K562 (cell line): ENCODE data around the gene FRRS1. TPM values are rescaled to one million over a fixed set of nuclear protein-coding genes. Genes with fewer than 3 reads are reported as not detected.

ENCODE experiments used
- BCOR ChIP-seq: fragments of 450-650 bp; IDR thresholded peaks from 2 replicates; pipeline ENCODE4 v1.6.1; 2016
- CBFA2T2 ChIP-seq: fragments of 450-650 bp; conservative IDR thresholded peaks from 2 replicates; pipeline ENCODE4 v1.6.1; 2017; ENCODE audit warnings: mild to moderate bottlenecking
- CC2D1A ChIP-seq: fragments of 450-650 bp; IDR thresholded peaks from 2 replicates; pipeline ENCODE4 v1.6.1; 2017; ENCODE audit warnings: mild to moderate bottlenecking
- CREM ChIP-seq: IDR thresholded peaks from 2 replicates; pipeline ENCODE4 v1.6.1; 2014; ENCODE audit warnings: antibody characterized with exemption, low read depth
- E4F1 ChIP-seq: fragments of 250-450 bp; sonication (Bioruptor Pico); IDR thresholded peaks from 2 replicates; pipeline ENCODE4 v1.5.0; 2021; ENCODE audit warnings: mild to moderate bottlenecking, borderline replicate concordance
- FOSL1 ChIP-seq: fragments of 200-800 bp; sonication (Bioruptor generic); conservative IDR thresholded peaks from 2 replicates; pipeline ENCODE4 v1.6.1; 2016; ENCODE audit warnings: missing genetic modification characterization, missing compliant biosample characterization
- FOXK1 ChIP-seq: sonication (generic); formaldehyde crosslinking; IDR thresholded peaks from 2 replicates; pipeline ENCODE4 v1.8.0; 2022; ENCODE audit warnings: missing genetic modification reagents, mild to moderate bottlenecking, borderline replicate concordance
- FOXM1 ChIP-seq, 2 experiments: fragments of 450-650 bp in 1 of 2; sonication (generic) in 1 of 2; formaldehyde crosslinking in 1 of 2; IDR thresholded peaks; 2 replicates each; pipeline versions ENCODE4 v1.6.1 to v1.9.0; 2017 to 2022; ENCODE audit warnings: low read depth in 2 of 2, mild to moderate bottlenecking in 2 of 2, missing genetic modification reagents in 1 of 2, moderate library complexity in 1 of 2
- GABPA ChIP-seq: fragments of 200-800 bp; sonication (Bioruptor generic); conservative IDR thresholded peaks from 2 replicates; pipeline ENCODE4 v1.6.1; 2016; ENCODE audit warnings: low read depth, missing genetic modification characterization, missing compliant biosample characterization
- GATA2 ChIP-seq: sonication (generic); formaldehyde crosslinking; IDR thresholded peaks from 2 replicates; pipeline ENCODE4 v1.4.0; 2020; ENCODE audit warnings: mild to moderate bottlenecking, missing genetic modification reagents
- KDM4B ChIP-seq, 2 experiments: fragments of 450-650 bp in 1 of 2; sonication (generic) in 1 of 2; IDR thresholded peaks; 2 replicates each; pipeline ENCODE4 v1.6.1; 2016 to 2017; ENCODE audit warnings: borderline replicate concordance in 2 of 2, antibody characterized with exemption in 1 of 2, low read depth in 1 of 2, mild to moderate bottlenecking in 1 of 2
- MNT ChIP-seq, 2 experiments: fragments of 450-650 bp; conservative IDR thresholded peaks; 2 replicates each; pipeline ENCODE4 v1.6.1; 2017; ENCODE audit warnings: mild to moderate bottlenecking in 2 of 2, moderate library complexity in 2 of 2
- NFYB ChIP-seq: IDR thresholded peaks from 2 replicates; pipeline ENCODE4 v1.6.1; 2011; ENCODE audit warnings: mild to moderate bottlenecking, moderate library complexity; ENCODE audit not compliant: insufficient read length; ENCODE audit errors: extremely low read depth
- NUFIP1 ChIP-seq: fragments of 450-650 bp; IDR thresholded peaks from 2 replicates; pipeline ENCODE4 v1.6.1; 2018; ENCODE audit not compliant: partially characterized antibody
- RCOR1 ChIP-seq, 2 experiments: IDR thresholded peaks; 2 replicates each; pipeline ENCODE4 v1.6.1; 2012; ENCODE audit warnings: low read depth in 2 of 2, low read length in 2 of 2, borderline replicate concordance in 1 of 2, improper control_type of control experiment in 1 of 2
- RFX1 ChIP-seq: fragments of 450-650 bp; IDR thresholded peaks from 2 replicates; pipeline ENCODE4 v1.6.1; 2016; ENCODE audit warnings: mild to moderate bottlenecking, moderate library complexity
- SAP30 ChIP-seq: fragments of 200-600 bp; sonication (generic); IDR thresholded peaks from 2 replicates; pipeline ENCODE4 v1.6.1; 2012; ENCODE audit warnings: borderline replicate concordance, low read depth, mild to moderate bottlenecking, moderate library complexity, low read length, control low read depth, inconsistent platforms; ENCODE audit not compliant: insufficient read depth, poor library complexity, severe bottlenecking
- SMARCA5 ChIP-seq: fragments of 450-650 bp; IDR thresholded peaks from 2 replicates; pipeline ENCODE4 v1.6.1; 2016
- ZNF785 ChIP-seq: fragments of 250-450 bp; sonication (Bioruptor Pico); IDR thresholded peaks from 2 replicates; pipeline ENCODE4 v1.4.0; 2020; ENCODE audit warnings: mild to moderate bottlenecking
- ZNF79 ChIP-seq: fragments of 250-450 bp; sonication (Bioruptor Pico); IDR thresholded peaks from 2 replicates; pipeline ENCODE4 v1.4.0; 2020; ENCODE audit warnings: low read depth, mild to moderate bottlenecking, moderate library complexity
- polyA plus RNA-seq, 8 experiments: library from polyadenylated mRNA; depleted of rRNA in 4 of 8; stranded (reverse) in 5 of 8; unstranded in 3 of 8; fragments of >200 nt; fragmentation: Nextera tagmentation in 2 of 8; fragmentation: Illumina TruSeq in 1 of 8; extraction: Ambion mirVana in 2 of 8; extraction: Trizol in 1 of 8; gene quantifications; 2 replicates each; pipeline versions ENCODE4 v1.2.1 to v1.2.3, GENCODE V29; 2011 to 2014; ENCODE audit warnings: inconsistent platforms in 1 of 8, missing spikeins in 1 of 8
- total RNA-seq, 7 experiments: library from RNA; depleted of rRNA in 6 of 7; stranded (reverse); fragments of >200 nt in 6 of 7; fragmentation: Illumina TruSeq in 2 of 7; extraction: Trizol in 2 of 7; gene quantifications; 2 replicates each; pipeline versions ENCODE4 v1.2.1 to v1.2.3, GENCODE V29; 2011 to 2021; ENCODE audit warnings: low replicate concordance in 1 of 7
- TF ChIP-seq, protein P1 (sequence below): fragments of 450-650 bp; formaldehyde crosslinking; IDR thresholded peaks from 2 replicates; pipeline ENCODE4 v1.4.0; 2022; ENCODE audit warnings: mild to moderate bottlenecking, moderate library complexity
- TF ChIP-seq, protein P2 (sequence below): fragments of 250-450 bp; sonication (Bioruptor Pico); IDR thresholded peaks from 2 replicates; pipeline ENCODE4 v1.8.0; 2022; ENCODE audit warnings: inconsistent platforms, mild to moderate bottlenecking, moderate library complexity, borderline replicate concordance

FRRS1 gene
- total and polyA plus RNA-seq, 9 of the 15 experiments (the other 6 are each of a cell fraction or from before 2014, with no cell fraction given): 0.87 to 54.0 (median 23.7) TPM

DNA sequence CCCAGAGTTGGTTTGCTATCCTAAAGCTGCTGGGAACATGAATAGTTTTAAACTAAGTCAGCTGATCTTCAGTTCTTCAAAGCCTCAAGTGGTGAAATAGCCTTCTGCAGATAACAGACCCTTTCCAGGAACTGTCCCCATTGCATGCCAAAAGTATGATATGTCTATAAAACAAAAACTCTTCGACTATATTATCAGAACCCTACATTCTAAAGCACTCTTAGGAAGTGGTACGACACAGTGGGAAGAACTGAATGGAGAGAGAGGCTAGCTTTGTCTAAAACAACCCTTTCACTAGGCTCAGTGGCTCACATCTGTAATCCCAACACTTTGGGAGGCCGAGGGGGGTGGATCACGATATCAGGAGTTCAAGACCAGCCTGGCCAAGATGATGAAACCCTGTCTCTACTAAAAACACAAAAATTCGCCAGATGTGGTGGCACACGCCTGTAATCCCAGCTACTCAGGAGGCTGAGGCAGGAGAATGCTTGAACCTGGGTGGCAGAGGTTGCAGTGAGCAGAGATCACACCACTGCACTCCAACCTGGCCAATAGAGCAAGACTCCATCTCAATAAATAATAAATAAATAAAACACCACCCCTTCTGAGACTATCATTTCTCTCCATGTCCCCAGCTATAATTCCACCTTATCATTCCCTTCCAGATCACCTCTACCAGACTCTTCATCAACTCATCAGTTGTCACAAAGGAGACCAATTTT, 2.2 kb upstream of the FRRS1 start (continued):
- TF ChIP-seq ZNF785: no peak
- TF ChIP-seq FOSL1 (tag): peak; percentile 53
- TF ChIP-seq, protein P1, sequence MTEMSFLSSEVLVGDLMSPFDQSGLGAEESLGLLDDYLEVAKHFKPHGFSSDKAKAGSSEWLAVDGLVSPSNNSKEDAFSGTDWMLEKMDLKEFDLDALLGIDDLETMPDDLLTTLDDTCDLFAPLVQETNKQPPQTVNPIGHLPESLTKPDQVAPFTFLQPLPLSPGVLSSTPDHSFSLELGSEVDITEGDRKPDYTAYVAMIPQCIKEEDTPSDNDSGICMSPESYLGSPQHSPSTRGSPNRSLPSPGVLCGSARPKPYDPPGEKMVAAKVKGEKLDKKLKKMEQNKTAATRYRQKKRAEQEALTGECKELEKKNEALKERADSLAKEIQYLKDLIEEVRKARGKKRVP (CRISPR knock-in tag): peak; percentile 40; the same call in 1 of the 2 replicates
- TF ChIP-seq NUFIP1: no peak
- TF ChIP-seq SAP30: no peak
- TF ChIP-seq GABPA (tag): no peak
- peak; percentile 2 to 25; a peak in 1 of 4 replicates for TF ChIP-seq RCOR1 (IDR thresholded peaks at IDR 0.05; ENCODE audit: borderline replicate concordance in 1 of 2, low read depth in 2 of 2, low read length in 2 of 2)
- TF ChIP-seq E4F1 (CRISPR knock-in tag): no peak
- TF ChIP-seq FOXK1: no peak
- peak; percentile 96 for TF ChIP-seq BCOR
- TF ChIP-seq FOXM1 (IDR thresholded peaks at IDR 0.05; ENCODE audit: low read depth): peak; percentile 60; the same call in 1 of the 2 replicates
- TF ChIP-seq FOXM1 (CRISPR knock-in tag; IDR thresholded peaks at IDR 0.05; ENCODE audit: low read depth): no peak
- no peak for TF ChIP-seq KDM4B (IDR thresholded peaks at IDR 0.05; ENCODE audit: borderline replicate concordance in 2 of 2, low read depth in 1 of 2)
- no peak for TF ChIP-seq CREM
- TF ChIP-seq GATA2: 0 out of 2 replicates have a peak, but pooled peaks have one; percentile 7
- peak; percentile 53 for TF ChIP-seq CBFA2T2
- TF ChIP-seq CC2D1A: peak; percentile 64
- no peak for TF ChIP-seq ZNF79
- TF ChIP-seq MNT (conservative IDR thresholded peaks at IDR 0.05): peak in 1 of 2 experiments; percentile 54; a peak in 1 of 4 replicates
- TF ChIP-seq NFYB: no peak
- TF ChIP-seq SMARCA5: peak; percentile 91; the same call in 1 of the 2 replicates
- TF ChIP-seq, protein P2, sequence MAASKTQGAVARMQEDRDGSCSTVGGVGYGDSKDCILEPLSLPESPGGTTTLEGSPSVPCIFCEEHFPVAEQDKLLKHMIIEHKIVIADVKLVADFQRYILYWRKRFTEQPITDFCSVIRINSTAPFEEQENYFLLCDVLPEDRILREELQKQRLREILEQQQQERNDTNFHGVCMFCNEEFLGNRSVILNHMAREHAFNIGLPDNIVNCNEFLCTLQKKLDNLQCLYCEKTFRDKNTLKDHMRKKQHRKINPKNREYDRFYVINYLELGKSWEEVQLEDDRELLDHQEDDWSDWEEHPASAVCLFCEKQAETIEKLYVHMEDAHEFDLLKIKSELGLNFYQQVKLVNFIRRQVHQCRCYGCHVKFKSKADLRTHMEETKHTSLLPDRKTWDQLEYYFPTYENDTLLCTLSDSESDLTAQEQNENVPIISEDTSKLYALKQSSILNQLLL (CRISPR knock-in tag): no peak
- TF ChIP-seq RFX1: no peak
